ENCODE results near the gene R3HDM1.

The R3HDM1 gene

DNA sequence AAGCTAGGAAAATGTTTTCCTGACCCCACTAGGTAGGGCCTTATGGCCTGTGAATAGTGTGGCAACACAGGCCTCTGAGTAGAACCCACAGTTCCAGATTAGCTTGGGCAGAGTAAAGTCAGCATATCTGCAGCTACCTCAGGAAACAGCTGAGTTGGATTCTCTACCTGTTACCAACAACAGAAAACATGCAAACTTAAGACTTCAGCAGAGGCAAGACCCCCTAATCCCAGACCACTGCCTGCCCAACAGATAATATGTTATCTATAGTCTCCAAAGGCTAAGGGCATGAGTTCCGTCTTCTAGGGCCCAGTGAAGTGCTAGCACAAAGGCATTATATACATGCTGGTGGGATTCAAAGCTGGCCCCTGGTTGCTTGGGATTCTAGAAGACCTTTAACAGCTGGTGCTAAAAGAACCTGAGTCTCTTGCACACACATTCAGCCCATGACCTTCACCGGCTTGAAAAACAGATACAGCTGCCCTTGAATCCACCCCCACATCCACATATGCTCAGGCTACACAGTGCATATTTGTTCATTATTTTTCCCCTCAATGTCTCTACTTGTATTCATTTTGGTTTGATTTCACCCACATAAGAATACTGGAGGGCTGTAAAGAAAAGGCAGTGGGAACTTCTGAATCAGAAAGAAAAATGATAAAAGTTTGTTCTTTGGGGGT is 196.9 kb downstream of the R3HDM1 start:
- no peak for DNase-seq

DNA sequence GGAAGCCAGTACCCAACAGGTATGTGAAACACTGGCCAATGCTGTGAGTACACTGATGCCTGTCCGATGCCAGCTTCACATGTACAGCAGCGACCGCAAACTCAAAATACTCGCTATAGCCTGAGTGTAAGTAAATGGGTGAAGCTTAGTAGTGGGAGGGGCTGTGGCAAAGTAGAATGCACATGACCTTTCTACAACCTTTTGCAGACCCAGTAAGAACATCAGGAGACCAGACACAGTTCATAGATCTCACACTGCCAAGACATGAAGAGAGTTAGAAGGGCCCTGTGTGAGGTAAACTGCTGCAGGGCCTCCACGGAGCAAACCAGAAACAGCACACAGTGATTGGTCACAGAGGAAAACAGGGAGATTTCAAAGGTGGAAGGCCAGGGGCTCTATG is 201.3 kb downstream of the R3HDM1 start:
- DNase-seq = no peak

DNA sequence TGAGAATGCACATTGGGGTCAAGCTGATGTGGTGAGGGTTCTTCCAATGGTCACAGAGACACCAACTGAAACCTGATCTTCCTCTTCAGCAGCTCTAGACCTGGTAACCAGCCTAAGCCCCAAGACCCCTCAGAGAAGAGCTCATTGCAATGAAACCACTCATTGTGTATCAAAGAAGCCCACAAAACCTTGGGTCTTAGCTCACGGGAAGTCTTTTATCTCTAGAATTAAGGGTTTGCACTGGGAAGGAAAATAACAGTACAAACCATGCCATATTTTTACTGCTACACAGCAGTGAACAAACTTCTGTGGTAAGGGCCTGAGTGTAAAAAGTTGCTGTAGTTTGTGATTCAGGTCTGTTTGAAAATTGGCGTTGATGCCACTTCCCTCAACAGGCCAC is 201.8 kb downstream of the R3HDM1 start:
- DNase-seq = no peak

DNA sequence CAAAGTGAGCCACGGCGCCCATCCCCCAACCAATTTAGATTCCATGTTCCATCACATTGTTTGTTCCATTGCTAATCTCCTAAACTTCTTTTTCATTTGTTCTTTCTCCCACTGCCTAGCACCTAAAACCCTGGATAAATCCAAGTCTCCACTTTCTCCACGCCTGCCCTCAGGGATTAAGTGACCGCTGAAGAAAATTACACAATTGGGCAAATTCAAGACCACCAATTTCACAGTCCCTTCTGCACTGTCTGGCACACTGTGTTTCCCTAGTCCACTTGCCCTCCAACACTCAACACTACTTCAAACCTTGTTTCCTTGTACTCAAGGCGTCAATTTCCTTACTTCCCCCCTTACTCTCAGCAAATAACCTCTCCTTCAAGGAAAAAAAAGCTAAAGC is 205.3 kb downstream of the R3HDM1 start:
- no peak for DNase-seq

DNA sequence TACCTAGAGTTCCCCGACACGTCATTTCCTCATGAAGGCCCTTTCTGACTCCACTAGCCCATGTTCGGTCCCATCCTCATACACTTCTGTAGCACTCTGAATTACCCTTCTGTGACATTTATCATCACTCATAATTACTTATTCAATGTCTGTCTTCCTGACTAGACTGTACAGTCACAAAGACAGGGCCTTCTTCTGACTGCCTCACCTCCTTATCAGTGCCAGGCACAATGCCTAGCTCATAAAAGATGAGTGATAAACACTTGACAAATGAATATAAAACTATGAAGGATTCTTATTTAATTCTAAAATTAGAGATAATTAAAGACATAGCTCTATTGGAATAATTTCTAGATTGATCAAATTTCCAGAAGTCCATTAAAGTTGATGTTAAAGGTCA is 208.9 kb downstream of the R3HDM1 start:
- DNase-seq = no peak

DNA sequence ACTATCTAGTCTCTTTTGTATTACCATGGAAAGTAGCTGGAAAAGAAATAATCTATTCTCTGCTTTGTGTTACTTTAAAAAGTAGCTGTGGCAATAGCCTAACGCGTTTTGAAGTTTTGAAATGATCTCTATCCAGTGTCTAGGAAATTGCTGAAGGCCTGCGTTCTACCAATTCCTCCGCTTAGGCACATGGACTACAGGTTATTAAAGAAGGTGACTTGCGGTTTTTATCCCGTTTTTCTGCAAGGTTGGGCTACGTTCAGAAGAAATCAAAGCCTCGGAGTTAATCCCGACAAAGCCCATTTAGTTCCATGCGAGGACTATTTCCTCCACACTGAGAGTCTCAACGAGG is 209.7 kb downstream of the R3HDM1 start:
- DNase-seq = no peak

DNA sequence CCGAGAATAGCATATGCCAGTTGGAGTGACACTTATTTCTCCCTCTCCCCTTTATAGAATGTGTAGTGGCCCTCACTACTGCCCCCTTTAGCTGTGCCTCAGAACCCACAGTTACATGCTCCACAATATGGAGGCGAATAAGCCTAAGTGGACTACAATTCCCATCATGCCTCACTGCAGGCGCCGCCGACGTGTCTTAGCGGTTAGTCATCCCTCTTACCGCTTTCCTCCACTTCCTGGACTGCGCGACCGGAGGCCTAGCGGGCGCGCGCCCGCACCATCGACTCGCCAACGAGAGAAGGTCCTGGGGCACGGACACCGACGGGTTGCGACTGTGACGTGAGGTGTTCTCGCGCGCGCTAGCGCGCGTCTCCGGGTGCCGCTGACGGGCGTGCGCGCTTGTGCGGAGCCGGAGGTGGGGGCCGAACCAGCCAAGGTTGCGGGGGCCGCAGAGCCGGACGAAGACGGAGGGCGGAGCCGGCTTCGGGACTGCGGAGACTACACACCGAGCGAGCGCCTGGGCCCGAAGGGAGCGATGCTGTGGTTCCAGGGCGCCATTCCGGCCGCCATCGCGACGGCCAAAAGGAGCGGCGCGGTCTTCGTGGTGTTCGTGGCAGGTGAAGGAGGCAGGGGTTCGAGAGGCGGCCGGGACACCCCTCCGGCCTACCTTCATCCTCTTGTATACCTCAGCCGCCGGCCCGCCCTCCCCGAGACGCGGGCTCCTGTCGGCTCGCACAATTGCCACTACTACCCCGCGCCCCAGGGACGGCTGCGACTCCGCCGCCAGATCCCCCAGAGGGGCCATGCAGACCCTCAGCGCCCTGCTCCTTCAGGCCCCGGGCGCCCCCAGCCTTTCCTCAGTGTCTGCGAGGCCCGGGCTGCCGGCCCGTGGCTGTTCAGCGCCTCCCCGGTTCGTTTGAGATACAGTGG is 210.4 kb downstream of the R3HDM1 start, which contains the start of gene UBXN4:
UBXN4 (plus strand) TSS at position 461 of the 930 bp plus-strand sequence; CDS start at position 536, 75 bp downstream.
- peak; percentile 96 for DNase-seq

DNA sequence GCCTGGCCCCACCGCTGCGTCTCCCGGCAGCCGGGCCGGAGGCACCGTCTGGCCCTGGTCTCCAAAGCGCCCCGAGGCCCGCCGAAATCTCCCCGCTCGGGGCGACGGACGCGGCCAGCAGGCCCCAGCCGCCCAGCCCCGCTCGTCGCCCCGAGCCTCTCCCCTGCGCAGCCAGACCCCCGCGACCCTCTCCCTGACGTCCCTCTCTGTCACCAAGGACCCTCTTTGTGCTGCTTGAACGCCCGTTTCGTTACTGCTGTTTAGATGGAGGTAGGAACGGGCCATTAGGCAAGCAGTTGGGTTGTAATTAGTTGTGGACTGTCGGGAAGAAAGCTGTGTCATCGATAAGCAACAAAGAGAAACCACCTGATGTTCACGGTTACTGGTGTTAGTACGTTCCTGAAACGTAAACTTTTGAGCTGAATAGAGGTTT is 211.1 kb downstream of the R3HDM1 start:
- peak; percentile 14 for DNase-seq

DNA sequence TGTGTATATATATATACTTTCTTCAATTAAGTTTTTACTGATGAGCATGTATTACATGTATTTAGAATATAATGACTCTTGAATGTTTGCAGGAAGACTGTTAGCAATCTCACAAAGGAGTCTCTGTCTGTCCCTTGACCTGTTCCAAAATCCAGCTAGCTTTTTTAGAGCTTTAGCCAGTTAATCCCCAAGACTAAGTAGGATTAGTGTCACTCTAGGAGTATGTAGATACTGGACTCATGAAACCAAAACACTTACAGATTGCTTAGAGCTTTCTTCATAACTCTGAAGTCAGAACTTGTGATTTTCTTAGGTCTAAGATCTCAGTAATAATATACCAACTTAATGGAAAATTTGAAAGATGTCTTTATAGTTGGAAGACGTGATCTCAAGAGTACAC is 212.6 kb downstream of the R3HDM1 start:
- DNase-seq = no peak

DNA sequence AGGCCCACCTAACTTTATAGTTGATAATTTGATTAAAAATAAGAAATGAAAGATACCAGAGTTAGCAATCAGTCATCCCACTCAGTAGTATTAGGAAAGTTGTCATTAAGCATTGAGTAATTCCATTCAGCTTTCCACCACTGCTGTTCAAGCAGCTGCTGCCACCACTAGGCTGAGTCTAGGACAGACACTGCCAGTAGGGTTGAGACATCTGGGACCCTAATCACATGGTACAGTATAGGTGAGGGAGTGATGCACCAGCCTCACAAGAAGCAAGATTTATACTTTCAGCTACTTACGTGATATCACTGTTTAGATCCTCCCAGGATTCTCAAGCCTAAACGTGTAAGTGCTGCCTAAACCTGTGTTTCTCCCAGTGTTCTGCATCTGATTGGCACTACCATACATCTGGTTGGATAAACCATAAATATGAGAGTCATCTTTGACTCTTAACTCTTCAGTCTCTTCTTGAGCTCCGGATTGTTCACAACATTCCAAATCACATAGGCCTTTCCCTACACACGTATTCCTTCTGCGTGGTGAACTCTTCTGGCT is 213.6 kb downstream of the R3HDM1 start:
- DNase-seq = no peak

DNA sequence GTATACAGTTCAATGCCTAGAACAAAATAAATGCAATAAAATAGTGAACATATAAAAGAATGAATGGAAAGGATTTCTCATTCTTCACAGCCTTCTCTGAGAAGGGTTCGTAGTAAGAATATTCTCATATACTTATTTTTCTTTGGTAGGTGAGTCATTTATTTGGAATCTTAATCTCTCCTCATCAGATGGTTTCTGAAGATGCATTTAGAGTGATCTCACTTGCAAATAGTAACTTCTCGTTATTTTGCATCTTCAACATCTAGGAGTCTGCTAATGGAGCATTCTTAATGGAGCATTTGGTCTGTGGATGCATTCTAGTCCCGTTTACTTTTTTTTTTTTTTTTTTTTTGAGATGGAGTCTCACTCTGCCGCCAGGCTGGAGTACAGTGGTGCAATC is 214.3 kb downstream of the R3HDM1 start:
- no peak for DNase-seq

DNA sequence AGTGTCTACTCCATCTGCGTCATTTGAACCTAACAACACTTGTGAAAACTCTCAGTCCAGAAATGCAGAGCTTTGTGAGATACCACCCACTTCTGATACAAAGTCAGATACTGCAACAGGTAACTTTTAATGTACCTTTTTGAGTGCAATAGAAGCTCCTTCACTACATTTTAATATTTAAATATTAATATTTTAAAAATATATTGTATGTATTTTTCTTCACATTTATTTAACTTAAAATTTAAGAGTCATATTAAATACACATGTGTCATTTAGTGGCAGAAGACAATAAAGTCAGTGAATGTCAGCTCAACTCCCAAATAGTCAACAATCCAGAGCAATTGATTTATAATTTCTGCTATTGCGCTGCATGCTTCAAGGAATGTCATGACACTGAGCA is 224.3 kb downstream of the R3HDM1 start:
- DNase-seq = no peak

DNA sequence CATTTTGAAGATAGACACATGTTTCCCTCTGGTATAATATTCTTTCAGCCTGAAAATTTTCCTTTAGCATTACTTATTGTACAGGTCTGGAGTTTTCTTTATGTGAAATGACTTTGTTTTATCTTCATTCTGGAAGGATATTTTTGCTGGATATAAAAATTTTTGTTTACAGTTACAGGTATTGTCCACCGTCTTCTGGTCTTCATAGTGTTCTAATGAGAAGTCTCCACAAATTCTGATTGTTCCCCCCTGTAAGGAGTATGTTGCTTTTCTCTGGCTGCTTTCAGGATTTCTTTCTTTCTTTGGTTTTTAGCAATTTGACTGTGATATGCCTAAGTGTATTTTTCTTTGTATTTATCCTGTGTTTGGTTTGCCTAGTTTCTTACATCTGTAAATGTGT is 225.4 kb downstream of the R3HDM1 start:
- no peak for DNase-seq

DNA sequence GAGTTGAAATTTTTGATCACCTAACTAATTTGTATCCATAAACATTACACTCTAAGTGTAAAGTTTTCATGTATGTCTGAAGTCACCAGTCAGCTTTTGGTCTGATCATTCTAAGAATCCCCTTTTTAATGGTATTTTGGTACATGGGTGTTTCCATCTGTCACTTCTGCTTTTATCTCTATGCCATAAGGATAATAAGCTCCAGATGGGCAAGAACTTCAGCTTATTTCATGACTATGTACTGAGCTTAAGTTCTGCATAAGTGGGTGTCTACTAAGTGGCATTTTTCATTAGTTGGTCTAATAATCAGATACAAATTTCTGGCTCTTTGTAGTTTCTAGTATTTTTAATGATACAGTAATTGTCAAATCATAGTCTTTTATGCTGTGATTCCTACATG is 230.7 kb downstream of the R3HDM1 start:
- no peak for DNase-seq

DNA sequence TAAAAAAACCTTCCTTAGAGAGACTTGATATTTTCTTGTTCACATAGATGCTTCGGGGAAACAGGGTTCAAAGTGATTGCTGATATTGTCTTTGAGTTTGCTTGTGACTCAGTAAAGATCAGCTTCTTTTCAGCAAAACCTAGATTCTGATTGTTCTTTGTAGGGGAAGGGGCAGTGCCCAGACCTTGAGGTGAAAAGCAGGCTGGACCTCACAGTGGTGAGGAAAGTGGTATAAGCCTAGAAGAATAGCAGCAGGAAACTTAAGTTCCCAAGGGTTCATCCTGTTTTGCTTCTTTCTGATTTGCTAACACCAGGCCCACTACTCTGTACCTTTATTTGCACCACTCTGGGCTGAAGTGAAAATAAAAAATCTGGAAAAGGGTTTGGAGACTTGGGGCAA is 231.2 kb downstream of the R3HDM1 start:
- no peak for DNase-seq

DNA sequence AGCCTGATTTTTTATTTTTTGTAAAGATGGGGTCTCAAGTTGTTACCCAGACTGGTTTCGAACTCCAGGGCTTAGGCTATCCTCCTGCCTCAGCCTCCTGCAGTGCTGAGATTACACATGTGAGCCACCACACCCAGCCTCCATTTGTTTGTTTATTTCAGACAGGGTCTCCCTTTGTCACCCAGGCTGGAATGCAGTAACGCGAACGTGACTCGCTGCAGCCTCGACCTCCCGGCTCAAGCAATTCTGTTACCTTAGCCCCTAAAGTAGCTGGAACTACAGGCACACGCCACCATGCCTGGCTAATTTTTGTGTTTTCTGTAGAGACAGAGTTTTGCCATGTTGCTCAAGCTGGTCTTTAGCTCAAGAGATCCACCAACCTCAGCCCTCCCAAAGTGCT is 237.6 kb downstream of the R3HDM1 start:
- no peak for DNase-seq

DNA sequence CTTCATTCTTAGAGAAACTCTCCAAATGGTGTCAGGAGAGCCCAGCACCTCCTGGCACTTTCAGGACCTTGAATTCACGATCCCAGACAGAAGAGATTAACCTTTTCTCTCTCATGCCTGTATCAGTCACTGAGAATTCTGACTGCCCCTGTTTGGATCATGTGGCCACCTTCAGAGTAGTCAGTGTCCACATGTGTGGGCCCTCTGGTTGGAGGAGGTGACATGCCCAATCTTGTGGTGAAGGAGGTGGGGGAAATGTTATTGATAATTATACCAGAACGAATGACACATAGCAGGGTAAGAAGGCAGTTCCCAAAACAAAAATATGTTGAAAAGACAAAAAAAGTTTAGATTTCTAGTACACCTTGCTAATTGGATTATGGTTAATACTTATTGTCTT is 242.0 kb downstream of the R3HDM1 start:
- DNase-seq = no peak

DNA sequence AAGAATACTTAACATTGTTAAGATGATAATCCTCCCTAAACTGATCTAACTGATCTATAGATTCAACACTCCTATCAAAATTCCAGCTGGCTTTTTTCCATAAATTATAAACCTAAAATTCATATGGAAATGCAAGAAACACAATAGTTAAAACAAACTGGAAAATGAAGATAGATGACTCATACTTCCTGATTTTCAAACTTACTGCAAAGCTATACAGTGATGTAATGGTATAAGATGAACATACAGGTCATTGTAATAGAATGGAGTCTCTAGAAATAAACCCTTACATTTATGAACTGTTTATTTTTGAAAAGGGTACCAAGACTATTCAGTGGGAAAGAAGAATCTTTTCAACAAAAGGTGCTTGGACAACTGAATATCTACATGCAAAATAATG is 242.6 kb downstream of the R3HDM1 start:
- no peak for DNase-seq

All from NCI-H2029 (cell line).